SK-N-SH treated with all-trans-retinoic acid at 6 μM for 48 hours (cell line): ENCODE data around the gene OR56A4.

Experiments
- ATAC-seq: fragments of 200-7000 bp; cut with Tn5 transposase; 3 replicates; pipeline ENCODE4 v1.9.1; 2020; ENCODE audit warnings: mild to moderate bottlenecking, moderate library complexity
- BACH2 ChIP-seq: fragments of 250-450 bp; sonication (Bioruptor Pico); IDR thresholded peaks from 2 replicates; pipeline ENCODE4 v1.9.0; 2021; ENCODE audit warnings: mild to moderate bottlenecking, borderline replicate concordance
- CREB5 ChIP-seq: fragments of 250-450 bp; sonication (Bioruptor Pico); IDR thresholded peaks from 2 replicates; pipeline ENCODE4 v1.5.1; 2020; ENCODE audit warnings: low read depth, mild to moderate bottlenecking, moderate library complexity
- CSRNP3 ChIP-seq: fragments of 250-450 bp; sonication (Bioruptor Pico); IDR thresholded peaks from 2 replicates; pipeline ENCODE4 v1.5.1; 2021; ENCODE audit warnings: mild to moderate bottlenecking, moderate library complexity
- ESRRG ChIP-seq: fragments of 250-450 bp; sonication (Bioruptor Pico); IDR thresholded peaks from 2 replicates; pipeline ENCODE4 v1.6.1; 2021; ENCODE audit warnings: mild to moderate bottlenecking
- GLIS3 ChIP-seq: fragments of 250-450 bp; sonication (Bioruptor Pico); IDR thresholded peaks from 2 replicates; pipeline ENCODE4 v1.5.0; 2020; ENCODE audit warnings: mild to moderate bottlenecking, moderate library complexity
- ISL1 ChIP-seq: fragments of 250-450 bp; sonication (Bioruptor Pico); IDR thresholded peaks from 2 replicates; pipeline ENCODE4 v2.1.2; 2022; ENCODE audit warnings: mild to moderate bottlenecking, moderate library complexity
- OSR1 ChIP-seq: fragments of 250-450 bp; sonication (Bioruptor Pico); IDR thresholded peaks from 2 replicates; pipeline ENCODE4 v1.8.0; 2022; ENCODE audit warnings: moderate library complexity, mild to moderate bottlenecking, inconsistent platforms
- PATZ1 ChIP-seq: fragments of 250-450 bp; sonication (Bioruptor Pico); IDR thresholded peaks from 2 replicates; pipeline ENCODE4 v1.8.0; 2020; ENCODE audit warnings: mild to moderate bottlenecking, moderate library complexity, borderline replicate concordance
- PPARA ChIP-seq: fragments of 250-450 bp; sonication (Bioruptor Pico); IDR thresholded peaks from 2 replicates; pipeline ENCODE4 v1.5.0; 2020; ENCODE audit warnings: mild to moderate bottlenecking, borderline replicate concordance
- RARB ChIP-seq: fragments of 250-450 bp; sonication (Bioruptor Pico); IDR thresholded peaks from 2 replicates; pipeline ENCODE4 v1.8.0; 2021; ENCODE audit warnings: mild to moderate bottlenecking, moderate library complexity
- SNAI2 ChIP-seq: fragments of 250-450 bp; sonication (Bioruptor Pico); IDR thresholded peaks from 2 replicates; pipeline ENCODE4 v1.5.0; 2020; ENCODE audit warnings: mild to moderate bottlenecking, moderate library complexity
- TCF4 ChIP-seq: fragments of 250-450 bp; sonication (Bioruptor Pico); IDR thresholded peaks from 2 replicates; pipeline ENCODE4 v1.8.0; 2021; ENCODE audit warnings: mild to moderate bottlenecking, moderate library complexity, borderline replicate concordance
- TOX ChIP-seq: fragments of 250-450 bp; sonication (Bioruptor Pico); IDR thresholded peaks from 2 replicates; pipeline ENCODE4 v1.8.0; 2021; ENCODE audit warnings: mild to moderate bottlenecking, moderate library complexity, borderline replicate concordance
- TSHZ2 ChIP-seq: fragments of 250-450 bp; sonication (Bioruptor Pico); IDR thresholded peaks from 2 replicates; pipeline ENCODE4 v1.5.0; 2020; ENCODE audit warnings: mild to moderate bottlenecking, moderate library complexity
- ZC3H10 ChIP-seq: fragments of 250-450 bp; sonication (Bioruptor Pico); IDR thresholded peaks from 2 replicates; pipeline ENCODE4 v1.5.1; 2021; ENCODE audit warnings: mild to moderate bottlenecking, moderate library complexity
- ZFP3 ChIP-seq: fragments of 250-450 bp; sonication (Bioruptor Pico); IDR thresholded peaks from 2 replicates; pipeline ENCODE4 v1.5.0; 2020; ENCODE audit warnings: mild to moderate bottlenecking, moderate library complexity
- ZFP30 ChIP-seq: fragments of 450-650 bp; formaldehyde crosslinking; IDR thresholded peaks from 2 replicates; pipeline ENCODE4 v1.5.0; 2022; ENCODE audit warnings: mild to moderate bottlenecking, moderate library complexity
- ZNF565 ChIP-seq: fragments of 450-650 bp; formaldehyde crosslinking; conservative IDR thresholded peaks from 2 replicates; pipeline ENCODE4 v1.5.0; 2020; ENCODE audit warnings: low read depth, mild to moderate bottlenecking, moderate library complexity
- ZNF8 ChIP-seq: fragments of 450-650 bp; formaldehyde crosslinking; IDR thresholded peaks from 2 replicates; pipeline ENCODE4 v1.5.0; 2020; ENCODE audit warnings: mild to moderate bottlenecking, moderate library complexity

OR56A4 gene

GRCh38 chr11:6040874-6041273, 34.1 kb upstream of the OR56A4 start:
- TF ChIP-seq PPARA (CRISPR knock-in tag) = no peak
- TF ChIP-seq ZFP3 = no peak
- no peak for TF ChIP-seq ZNF565 (CRISPR knock-in tag)
- TF ChIP-seq TOX (CRISPR knock-in tag) = no peak
- TF ChIP-seq PATZ1 (CRISPR knock-in tag) = no peak
- no peak for TF ChIP-seq BACH2 (CRISPR knock-in tag)
- no peak for TF ChIP-seq RARB
- no peak for TF ChIP-seq TSHZ2 (CRISPR knock-in tag)
- TF ChIP-seq CSRNP3 (CRISPR knock-in tag) = no peak
- no peak for TF ChIP-seq ZFP30
- TF ChIP-seq SNAI2 = no peak
- no peak for TF ChIP-seq ZC3H10 (CRISPR knock-in tag)
- no peak for TF ChIP-seq TCF4 (CRISPR knock-in tag)
- no peak for TF ChIP-seq GLIS3 (CRISPR knock-in tag)
- no peak for TF ChIP-seq ISL1 (CRISPR knock-in tag)
- no peak for TF ChIP-seq ZNF8
- ATAC-seq = no peak

- ATAC-seq = no peak
- no peak for TF ChIP-seq PPARA (CRISPR knock-in tag)
- no peak for TF ChIP-seq ZNF8
- no peak for TF ChIP-seq RARB
- no peak for TF ChIP-seq ZFP30
- no peak for TF ChIP-seq GLIS3 (CRISPR knock-in tag)
- TF ChIP-seq CREB5 (CRISPR knock-in tag) = no peak
- TF ChIP-seq OSR1 = no peak
- TF ChIP-seq SNAI2 = no peak
These were observed 24.1 kb upstream of the OR56A4 start, which contains the start of gene OR56A1 for GRCh38 chr11:6030708-6031405. OR56A1 (minus strand) TSS chr11:6030758; CDS start chr11:6027692, 3,066 bp downstream.

GRCh38 chr11:6027501-6027900, 20.8 kb upstream of the OR56A4 start:
- TF ChIP-seq ZFP30 (no peak), SNAI2 (no peak), ZNF8 (no peak), ISL1 (CRISPR knock-in tag) (no peak), PATZ1 (CRISPR knock-in tag) (no peak), ESRRG (CRISPR knock-in tag) (no peak), TOX (CRISPR knock-in tag) (no peak), GLIS3 (CRISPR knock-in tag) (no peak), CREB5 (CRISPR knock-in tag) (no peak)
- ATAC-seq = no peak
